IPS DF 4.7 (cell line): ENCODE measurements around the gene TLCD1.

ENCODE experiments used
- DNase-seq: peaks from one replicate; pipeline ENCODE4 v3.0.0-alpha.2; 2013; ENCODE audit warnings: low spot score; ENCODE audit errors: extremely low read depth

TLCD1 gene

DNA sequence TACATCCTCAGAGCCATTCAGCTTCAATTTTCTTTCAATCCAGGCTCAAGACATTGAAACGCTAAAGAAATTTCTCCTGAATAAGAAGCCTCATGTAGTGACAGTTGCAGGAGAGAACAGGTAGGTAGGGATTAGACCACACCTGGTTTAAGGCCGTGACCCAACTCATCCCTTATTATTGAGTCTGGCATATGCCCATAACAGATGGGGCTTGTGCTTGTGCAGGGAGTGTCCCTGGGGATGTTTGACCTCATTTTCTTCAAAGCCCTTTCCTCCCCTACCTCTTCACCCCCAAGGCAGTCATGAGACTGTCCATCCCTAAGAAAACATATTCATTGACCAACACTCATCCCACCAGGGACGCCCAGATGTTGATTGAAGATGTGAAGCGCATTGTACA, 39.7 kb downstream of the TLCD1 start:
- DNase-seq: no peak

DNA sequence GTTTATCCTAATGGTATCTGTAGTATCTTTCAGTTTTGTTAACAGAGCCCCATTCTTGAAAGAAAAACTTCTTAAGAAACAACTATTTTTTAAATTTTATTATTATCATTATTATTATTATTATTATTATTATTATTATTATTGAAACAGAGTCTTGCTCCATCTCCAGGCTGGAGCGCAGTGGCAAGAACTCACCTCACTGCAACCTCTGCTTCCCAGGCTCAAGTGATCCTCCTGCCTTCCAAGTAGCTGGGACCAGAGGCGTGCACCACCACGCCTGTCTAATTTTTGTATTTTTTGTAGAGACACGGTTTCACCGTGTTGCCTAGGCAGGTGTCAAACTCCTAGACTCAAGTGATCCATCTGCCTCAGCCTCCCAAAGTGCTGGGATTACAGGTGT, 40.7 kb downstream of the TLCD1 start:
- DNase-seq: no peak

DNA sequence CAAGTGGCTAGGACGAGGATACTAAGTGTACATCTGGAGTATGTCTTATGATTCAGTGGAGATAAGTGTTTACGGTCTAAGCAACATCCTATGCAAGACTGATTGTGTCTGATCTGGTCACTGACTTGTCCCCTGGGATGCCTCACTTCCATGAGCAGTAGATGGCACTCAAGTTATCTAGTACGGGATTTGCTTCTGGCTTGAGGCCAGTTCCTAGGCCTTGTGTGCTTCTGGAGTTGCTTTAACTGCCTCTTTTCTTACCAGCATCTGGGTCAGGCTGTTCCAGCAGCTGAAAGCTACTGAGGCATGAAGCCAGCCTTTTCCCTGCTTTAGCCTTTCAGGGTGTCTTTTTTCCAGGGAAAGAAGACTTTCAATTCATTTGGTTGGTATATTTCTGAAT, 41.1 kb downstream of the TLCD1 start:
- DNase-seq: no peak

DNA sequence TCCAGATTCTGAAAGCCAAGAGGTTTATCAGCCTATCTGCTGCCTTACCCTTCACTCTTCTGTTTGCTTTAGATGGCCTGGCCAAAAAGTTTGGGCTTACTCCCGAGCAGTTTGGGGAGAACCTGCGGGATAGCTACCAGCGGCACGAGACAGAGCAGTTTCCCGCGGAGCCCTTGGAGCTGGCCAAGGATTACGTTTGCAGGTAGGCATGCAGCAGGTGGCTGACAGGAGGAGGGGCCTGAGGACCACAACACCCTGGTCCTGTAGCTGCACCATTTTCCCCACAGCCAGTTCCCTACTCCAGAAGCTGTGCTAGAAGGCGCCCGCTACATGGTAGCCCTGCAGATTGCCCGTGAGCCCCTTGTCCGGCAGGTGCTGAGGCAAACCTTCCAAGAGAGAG, 43.4 kb downstream of the TLCD1 start:
- no peak for DNase-seq

DNA sequence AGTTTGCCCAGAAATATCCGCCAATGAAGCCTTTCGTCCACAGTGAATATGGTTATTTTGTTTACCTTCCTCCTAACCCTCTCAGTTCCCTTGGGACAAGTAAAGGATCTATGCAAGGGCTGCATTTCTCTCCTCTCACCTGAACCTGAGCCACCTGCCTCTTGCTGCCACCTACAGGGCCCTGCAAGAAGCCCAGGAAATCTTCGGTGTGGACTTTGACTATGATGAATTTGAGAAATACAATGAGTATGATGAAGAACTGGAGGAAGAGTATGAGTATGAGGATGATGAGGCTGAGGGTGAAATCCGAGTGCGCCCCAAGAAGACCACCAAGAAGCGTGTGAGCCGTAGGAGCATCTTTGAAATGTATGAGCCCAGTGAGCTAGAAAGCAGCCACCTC, 50.1 kb downstream of the TLCD1 start:
- DNase-seq: no peak

DNA sequence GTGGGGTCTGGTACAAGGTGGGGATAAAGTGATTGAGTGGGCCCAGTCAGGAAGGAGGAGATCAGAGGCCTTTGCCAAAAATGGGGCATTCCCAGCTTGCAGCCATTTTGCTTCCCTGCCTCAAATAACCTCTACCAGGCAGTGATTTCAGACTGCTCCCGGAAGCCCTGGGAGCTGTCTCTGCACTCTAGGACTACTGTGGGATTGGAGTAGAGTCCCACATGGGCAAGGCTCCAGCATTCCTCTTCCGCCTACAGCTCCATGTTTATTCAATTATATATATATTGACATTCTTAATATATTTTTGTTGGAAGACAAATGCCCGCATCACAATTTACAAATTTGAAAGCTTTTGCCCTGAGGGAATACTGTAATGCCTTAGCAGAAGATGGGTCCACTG, 50.5 kb downstream of the TLCD1 start:
- DNase-seq: no peak
